Adrenal gland (tissue), 5 donors: ENCODE data around the gene DYNLL2.

ENCODE experiments used
- POLR2A ChIP-seq, 2 donors: fragments of 450-650 bp; IDR thresholded peaks; one replicate each; pipeline ENCODE4 v1.6.1; 2017; ENCODE audit warnings: antibody characterized with exemption in 2 of 2, mild to moderate bottlenecking in 2 of 2, moderate library complexity in 1 of 2
- TF ChIP-seq, protein P1 (sequence below), 6 experiments: fragments of 450-650 bp in 4 of 6; fragments of 200-600 bp in 2 of 6; sonication (generic) in 1 of 6; IDR thresholded peaks; 1 replicate in 5 of 6; 2 replicates in 1 of 6; pipeline versions ENCODE4 v1.5.1 to v1.8.0; 2016 to 2021; ENCODE audit warnings: antibody characterized with exemption in 6 of 6, mild to moderate bottlenecking in 2 of 6, moderate library complexity in 1 of 6
- donor health status: DM: no; HTN: no; CAD: no.

DNA sequence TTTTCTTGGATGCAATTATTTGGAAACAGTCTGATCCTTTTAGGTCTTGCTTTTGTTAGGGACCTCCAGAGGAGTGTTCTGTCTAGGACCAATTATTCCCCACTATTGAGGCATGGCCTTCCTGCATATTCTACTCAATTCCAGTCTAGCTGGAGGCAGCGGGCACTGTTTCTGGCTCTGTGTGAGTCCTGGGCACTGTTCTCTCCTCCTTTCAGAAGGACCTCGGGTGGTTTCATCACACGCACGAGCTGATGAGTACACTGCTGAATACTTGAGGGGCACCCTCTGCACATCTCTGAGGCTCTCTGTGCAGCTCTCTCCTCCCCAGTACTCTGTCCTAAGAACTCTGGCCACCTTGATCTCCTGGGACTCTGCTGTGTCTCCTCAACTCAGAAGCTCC, 30.7 kb downstream of the DYNLL2 start:
- TF ChIP-seq, protein P1, sequence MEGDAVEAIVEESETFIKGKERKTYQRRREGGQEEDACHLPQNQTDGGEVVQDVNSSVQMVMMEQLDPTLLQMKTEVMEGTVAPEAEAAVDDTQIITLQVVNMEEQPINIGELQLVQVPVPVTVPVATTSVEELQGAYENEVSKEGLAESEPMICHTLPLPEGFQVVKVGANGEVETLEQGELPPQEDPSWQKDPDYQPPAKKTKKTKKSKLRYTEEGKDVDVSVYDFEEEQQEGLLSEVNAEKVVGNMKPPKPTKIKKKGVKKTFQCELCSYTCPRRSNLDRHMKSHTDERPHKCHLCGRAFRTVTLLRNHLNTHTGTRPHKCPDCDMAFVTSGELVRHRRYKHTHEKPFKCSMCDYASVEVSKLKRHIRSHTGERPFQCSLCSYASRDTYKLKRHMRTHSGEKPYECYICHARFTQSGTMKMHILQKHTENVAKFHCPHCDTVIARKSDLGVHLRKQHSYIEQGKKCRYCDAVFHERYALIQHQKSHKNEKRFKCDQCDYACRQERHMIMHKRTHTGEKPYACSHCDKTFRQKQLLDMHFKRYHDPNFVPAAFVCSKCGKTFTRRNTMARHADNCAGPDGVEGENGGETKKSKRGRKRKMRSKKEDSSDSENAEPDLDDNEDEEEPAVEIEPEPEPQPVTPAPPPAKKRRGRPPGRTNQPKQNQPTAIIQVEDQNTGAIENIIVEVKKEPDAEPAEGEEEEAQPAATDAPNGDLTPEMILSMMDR (IDR thresholded peaks at IDR 0.05) = no peak
- no peak for TF ChIP-seq POLR2A (IDR thresholded peaks at IDR 0.05)
